ENCODE results near the gene MAD1L1.

The MAD1L1 gene

GRCh38 chr7:2198760-2199159, 34.0 kb downstream of the MAD1L1 start:
- no peak for DNase-seq

DNA sequence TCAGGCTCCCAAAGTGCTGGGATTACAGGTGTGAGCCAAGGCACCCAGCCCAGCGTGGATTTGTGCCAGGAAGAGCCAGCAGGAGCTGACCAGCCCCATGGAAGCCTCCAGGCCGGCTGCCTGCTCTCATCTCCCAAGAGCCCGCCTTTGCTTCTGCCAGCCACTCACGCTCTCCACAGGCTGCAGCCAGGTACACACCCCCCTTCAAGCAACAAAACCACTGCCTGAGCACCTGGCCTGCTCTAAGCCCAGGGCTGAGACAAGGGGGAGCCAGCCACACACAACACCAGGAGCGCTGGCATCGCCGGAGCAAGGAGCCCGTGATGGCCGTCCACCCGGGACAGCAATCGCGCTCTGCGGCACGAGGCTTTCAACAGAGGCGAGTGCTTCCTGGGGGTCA, 34.5 kb downstream of the MAD1L1 start:
- DNase-seq = no peak

DNA sequence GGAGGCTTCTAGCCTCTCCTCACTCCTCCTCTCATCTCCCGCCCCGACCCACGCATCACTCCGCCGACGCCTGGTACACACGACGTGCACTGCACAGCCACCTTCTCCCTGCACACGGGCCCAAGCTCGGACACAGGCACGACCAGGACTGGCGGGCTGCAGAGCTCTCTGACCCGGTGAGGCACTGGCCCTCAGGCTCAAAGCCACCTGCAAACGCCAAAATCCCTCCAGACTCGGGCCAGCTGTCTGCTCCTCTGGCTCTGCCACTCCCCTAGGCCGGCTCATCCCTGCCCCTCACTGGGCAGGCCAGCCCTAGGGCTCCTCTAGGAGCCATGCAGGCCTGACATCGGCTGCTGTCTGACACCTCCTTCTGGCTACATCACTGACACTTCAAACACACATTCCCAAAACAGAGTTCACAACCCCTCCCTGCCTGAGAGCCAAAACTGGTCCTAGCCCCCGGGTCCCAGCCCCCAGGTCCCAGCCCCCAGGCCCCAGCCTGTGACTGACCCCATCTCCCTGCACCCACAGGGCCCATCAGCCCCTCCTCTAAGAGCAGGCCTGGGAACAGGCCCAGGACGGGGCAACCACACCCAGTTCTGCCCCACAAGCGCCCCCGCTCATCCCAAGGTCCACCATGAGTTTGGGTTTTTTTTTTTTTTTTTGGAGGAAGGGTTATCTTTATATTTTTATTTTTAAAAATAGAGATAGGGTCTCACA, 35.1 kb downstream of the MAD1L1 start:
- DNase-seq = no peak

GRCh38 chr7:2196381-2197378, 36.1 kb downstream of the MAD1L1 start:
- DNase-seq = peak; percentile 31

GRCh38 chr7:2195400-2196246, 37.1 kb downstream of the MAD1L1 start:
- peak; percentile 18 for DNase-seq

GRCh38 chr7:2193575-2194305, 39.0 kb downstream of the MAD1L1 start:
- DNase-seq = no peak

DNA sequence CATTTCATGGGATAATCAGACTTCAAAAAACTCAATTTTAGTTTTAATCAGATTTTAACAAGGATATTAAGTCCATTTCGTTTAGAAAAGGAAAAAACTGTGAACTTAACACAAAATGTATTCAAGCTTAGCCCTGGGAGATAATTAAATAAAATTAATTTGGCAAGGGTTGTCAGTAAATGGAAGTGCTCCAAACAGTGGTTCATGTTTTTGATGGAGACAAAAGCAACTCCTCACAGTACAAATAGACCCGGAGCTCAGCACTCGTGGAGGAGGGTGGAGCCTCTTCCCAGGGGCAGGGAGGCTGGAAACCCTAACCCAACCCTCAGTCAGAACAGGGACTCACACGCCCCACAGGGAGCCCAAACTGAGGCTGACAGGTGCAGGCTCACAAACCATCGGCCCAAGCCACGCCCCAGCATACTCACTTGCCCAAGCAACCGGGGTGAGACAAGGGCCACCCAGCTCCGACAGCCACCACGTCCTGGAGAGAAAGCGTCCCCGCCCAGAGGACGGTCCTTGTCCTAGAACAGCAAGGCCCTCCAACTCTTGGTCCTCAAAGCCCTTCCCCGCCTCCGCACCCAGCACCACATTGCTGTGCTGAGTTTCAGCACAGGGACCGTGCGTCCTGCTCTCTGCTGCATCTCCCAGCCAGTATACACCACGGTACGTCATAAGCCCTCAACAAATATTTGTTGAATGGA, 39.8 kb downstream of the MAD1L1 start:
- peak; percentile 25 for DNase-seq

- no peak for DNase-seq
These were observed 41.7 kb downstream of the MAD1L1 start for GRCh38 chr7:2191016-2191415.

DNA sequence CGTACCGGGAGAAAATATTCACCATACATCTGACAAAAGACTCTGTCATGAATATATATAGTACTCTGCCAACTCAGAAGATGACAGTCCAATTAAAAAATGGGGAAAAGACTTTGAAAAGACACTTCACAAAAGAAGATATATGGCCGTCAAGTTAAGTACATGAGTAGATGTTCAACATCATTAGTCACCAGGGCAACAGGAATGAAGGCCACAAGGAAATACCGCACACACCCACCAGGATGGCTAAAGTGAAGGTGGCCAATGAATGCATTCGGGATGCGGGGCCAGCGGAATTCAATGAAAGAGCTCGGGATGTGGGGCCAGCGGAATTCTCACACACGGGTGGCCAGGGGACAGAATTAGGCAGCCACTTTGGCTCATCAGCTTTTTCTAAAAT, 42.2 kb downstream of the MAD1L1 start:
- no peak for DNase-seq

- DNase-seq = no peak
These were observed 46.6 kb downstream of the MAD1L1 start for GRCh38 chr7:2186166-2186565.

DNA sequence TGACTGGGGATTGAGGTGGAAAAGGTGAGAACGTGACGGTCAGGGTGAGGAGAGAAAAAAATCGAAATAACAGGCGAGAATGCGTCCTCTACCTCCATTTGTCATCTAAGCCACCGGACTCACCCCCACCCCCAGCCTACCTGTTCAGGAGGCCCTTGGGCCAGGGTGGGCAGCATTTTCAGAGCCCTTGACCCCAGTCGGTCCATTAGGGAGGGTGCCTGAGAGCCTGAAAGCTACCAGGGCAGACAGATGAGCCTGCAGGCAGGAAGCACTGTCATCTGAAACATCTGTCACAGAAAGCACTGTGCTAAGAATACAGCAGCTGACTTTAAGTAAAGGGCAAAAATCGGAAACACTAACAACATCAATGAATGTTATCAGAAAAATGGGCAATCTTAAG, 47.0 kb downstream of the MAD1L1 start:
- DNase-seq = no peak

DNA sequence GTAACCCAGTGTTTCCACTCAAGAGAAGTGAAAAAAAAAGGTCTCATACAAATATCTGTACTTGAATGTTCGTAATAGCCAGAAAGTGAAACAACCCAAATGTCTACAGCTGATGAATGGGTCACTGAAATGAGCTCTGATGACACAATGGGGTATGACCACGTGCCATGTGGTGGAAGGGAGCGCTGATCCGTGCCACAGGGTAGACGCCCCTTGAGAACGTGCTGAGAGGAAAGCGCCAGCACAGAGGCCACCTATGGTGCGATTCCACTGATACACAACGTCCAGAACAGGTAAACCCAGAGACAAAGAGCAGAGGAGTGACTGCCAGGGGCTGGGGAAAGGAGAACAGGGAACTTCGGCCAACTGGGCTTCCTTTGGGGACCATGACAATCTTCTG, 50.3 kb downstream of the MAD1L1 start:
- no peak for DNase-seq

DNA sequence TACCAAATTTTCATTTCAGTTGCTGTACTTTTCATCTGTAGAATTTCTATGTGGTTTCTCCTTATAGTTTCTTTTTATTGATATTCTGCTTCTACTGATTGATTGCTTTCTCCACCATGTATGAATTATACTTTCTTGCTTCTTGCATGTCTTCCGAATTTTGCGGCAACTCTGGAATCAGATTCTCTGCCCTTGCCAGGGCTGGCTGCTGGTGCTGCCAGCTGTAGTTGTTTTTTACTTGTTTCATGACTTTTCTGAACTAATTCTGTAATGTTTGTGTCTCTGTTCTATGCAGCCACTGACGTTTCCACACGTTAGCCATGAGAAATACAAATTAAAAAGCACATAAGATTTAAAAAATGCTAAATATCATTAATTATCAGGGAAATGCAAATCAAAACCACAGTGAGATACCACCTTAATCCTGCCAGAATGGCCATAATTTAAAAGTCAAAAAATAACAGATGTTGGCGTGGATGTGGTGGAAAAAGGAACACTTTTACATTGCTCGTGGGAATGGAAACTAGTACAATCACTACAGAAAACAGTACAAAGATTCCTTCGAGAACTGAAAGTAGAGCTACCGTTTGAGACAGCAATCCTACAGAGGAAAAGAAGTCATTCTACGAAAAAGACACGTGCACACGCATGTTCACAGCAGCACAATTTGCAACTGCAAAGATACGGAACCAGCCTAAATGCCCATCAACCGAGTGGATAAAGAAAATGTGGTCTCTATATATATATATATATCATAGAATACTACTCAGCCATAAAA, 51.5 kb downstream of the MAD1L1 start:
- no peak for DNase-seq

DNA sequence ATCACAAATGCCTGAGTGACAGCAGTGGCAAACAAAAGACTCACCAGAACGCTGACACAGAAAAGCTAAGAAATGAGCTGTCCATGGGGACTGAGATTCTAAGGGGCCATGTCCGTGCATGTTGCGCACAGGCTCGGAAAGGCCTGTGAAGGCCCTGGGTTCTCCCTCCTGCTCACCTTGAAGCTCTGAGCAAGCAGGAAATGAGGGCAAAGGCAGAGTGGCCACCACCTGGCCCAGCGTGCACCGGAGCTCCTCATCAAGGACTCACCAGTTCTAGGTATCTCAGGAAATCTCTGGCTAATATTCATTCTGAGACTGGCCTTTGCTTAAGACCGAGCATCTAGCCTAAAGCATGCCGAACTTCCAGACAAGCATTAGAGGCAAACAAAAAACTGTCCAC, 52.7 kb downstream of the MAD1L1 start:
- DNase-seq = no peak

GRCh38 chr7:2175514-2175913, 57.2 kb downstream of the MAD1L1 start:
- no peak for DNase-seq

- no peak for DNase-seq
These were observed 57.7 kb downstream of the MAD1L1 start for GRCh38 chr7:2175091-2175490.

DNA sequence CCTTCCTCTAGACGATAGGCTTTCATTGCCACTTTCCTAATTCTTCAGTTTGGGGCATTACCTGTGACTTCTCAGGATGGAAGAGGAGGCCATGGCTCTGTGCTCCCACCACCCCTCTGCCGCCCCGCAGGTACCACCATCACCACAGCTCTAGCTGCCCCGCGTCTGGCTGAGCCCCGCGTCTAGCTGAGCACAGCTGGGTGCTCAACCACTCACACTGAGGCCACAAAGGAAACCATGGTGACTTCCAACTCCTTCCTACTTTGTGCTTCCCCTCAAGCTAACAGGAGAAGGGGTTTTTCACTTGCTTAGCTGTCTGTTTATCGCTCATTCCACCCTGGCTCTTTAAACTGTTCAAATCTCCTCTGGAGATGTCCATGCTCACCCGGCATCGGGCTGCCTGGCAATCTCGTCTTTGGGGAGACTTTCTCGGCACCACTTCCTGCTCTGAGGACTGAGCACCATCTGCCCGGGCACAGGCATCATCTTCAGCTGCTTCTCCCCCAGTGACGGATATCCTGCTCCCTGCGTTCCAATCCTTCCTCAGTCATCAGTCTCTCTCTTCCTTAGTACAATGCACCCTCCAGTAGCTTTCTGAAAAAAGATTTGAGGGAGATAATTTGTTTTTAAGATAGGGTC, 59.4 kb downstream of the MAD1L1 start:
- no peak for DNase-seq

DNA sequence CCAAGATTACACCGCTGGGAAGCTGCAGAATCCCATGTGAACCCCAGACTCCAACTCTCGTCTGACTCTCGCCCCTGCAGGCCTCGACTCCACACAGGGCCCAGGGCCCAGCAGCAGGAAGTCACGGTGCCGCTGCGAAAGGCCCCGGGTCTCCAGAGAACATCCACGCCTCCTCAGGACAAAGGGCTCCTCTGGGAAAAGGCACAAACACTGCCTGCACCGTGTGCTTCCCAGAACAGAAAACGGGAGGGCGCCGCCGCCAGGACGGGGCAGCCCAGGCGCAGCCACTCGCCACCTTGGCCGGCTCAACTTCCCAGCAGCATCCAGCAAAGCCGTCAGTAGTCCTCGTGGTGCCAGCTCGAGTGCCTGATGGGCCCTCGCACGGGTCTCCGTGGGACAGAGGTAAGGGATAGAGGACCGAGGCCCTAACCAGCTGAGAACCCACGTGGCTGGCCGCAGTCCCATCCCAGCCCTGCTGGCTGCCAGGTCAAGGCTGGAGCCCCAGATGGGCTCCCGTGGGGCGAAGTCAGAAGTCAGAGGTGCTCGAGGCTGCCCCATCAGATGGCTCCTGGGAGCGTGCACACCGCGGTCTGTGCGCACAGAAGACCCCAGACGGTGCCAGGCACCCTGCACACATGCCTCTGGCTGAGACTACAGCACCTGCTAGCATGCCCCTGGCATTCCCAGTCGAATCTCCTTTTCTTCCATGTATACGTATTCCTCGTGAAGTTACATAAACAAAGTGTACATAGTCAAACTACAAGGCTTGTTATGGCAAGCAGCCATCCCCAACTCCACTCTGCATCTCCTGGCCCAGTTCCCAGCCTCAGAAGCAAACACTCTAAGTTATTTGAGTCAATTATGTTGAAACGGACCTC, 60.2 kb downstream of the MAD1L1 start:
- DNase-seq = peak; percentile 20

DNA sequence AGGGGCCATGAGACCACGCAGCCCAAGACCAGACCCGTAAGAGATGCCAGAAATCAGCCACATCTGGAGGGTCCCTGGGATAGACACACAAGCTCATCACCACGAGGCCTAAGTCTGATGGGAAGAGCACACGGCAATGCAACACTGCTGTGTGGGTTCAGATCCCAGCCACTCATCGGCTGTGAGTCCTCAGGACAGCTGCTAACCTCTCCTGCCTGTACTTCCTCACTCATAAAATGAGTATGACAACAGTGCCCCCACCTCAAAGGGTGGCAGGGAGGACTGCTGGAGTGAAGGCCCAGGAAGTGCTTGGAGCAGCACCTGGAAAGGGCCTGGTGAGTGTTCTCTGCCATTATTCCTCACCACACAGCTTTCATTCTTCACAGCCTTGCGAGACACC, 60.9 kb downstream of the MAD1L1 start:
- DNase-seq = no peak
